Adrenal gland (tissue), 12 donors: ENCODE data around the gene RNF214. TPM values are rescaled to one million over a fixed set of nuclear protein-coding genes. Genes with fewer than 3 reads are reported as not detected.
"Not testable (repeated sequence)": the region's sequence is repeated elsewhere in the genome, so short reads cannot be mapped to it uniquely, and the experiment has no call there.

Experiments used
- DNase-seq, 7 donors: peaks; one replicate each; pipeline ENCODE4 v3.0.0-alpha.2; 2019 to 2020
- H3K27ac ChIP-seq, 5 donors: fragments of 200-600 bp; sonication (generic) in 4 of 5; 1 replicate in 3 of 5; 2 replicates in 2 of 5; pipeline versions ENCODE4 v1.5.1 to v1.8.0; 2016 to 2020; ENCODE audit warnings: mild to moderate bottlenecking in 1 of 5
- H3K27me3 ChIP-seq: fragments of 200-600 bp; 2 replicates; pipeline ENCODE4 v1.8.0; 2021
- H3K36me3 ChIP-seq, 2 donors: fragments of 200-600 bp; replicated peaks in 1 of 2; 1 replicate in 1 of 2; 2 replicates in 1 of 2; pipeline versions ENCODE4 v1.5.1 to v1.8.0; 2018 to 2022
- H3K4me1 ChIP-seq, 2 donors: fragments of 200-600 bp; replicated peaks in 1 of 2; 1 replicate in 1 of 2; 2 replicates in 1 of 2; pipeline versions ENCODE4 v1.5.1 to v1.8.0; 2018 to 2021
- H3K4me3 ChIP-seq, 4 donors: fragments of 200-600 bp; sonication (generic) in 3 of 4; one replicate each; pipeline ENCODE4 v1.5.1; 2016 to 2018
- H3K9me3 ChIP-seq, 3 donors: fragments of 200-600 bp; sonication (generic) in 1 of 3; replicated peaks in 1 of 3; 1 replicate in 2 of 3; 2 replicates in 1 of 3; pipeline versions ENCODE4 v1.5.1 to v1.8.0; 2016 to 2021
- POLR2A ChIP-seq, 2 donors: fragments of 450-650 bp; IDR thresholded peaks; one replicate each; pipeline ENCODE4 v1.6.1; 2017; ENCODE audit warnings: antibody characterized with exemption in 2 of 2, mild to moderate bottlenecking in 2 of 2, moderate library complexity in 1 of 2
- WGBS, 4 donors: extraction: QIAGEN DNeasy Blood & Tissue Kit in 2 of 4; methylation state at CpG; one replicate each; pipeline versions ENCODE4 v1.1.5 to v1.1.7; 2013 to 2017; 5-methylcytosine and 5-hydroxymethylcytosine counted together
- intact Hi-C, 2 donors: fragments of 100-400 bp; cut with DNase I; formaldehyde crosslinking; loops; one replicate each; pipeline versions ENCODE4 v1.14.1 to v1.15.0; 2022 to 2023
- polyA plus RNA-seq, 3 donors: library from polyadenylated mRNA; stranded (reverse); fragments of 200-250 nt in 2 of 3; fragments of 350-450 nt in 1 of 3; fragmentation: Illumina TruSeq in 1 of 3; extraction: RNeasy Lipid Tissue Mini Kit (QIAGEN cat#74804) in 1 of 3; gene quantifications; one replicate each; pipeline ENCODE4 v1.2.3, GENCODE V29; 2013 to 2014
- total RNA-seq, 9 donors: library from RNA; depleted of rRNA in 4 of 9; stranded (reverse); fragments of >200 nt in 4 of 9; fragments of 120-200 nt in 1 of 9; fragmentation: NEBNext Ultra II Directional in 1 of 9; extraction: Animal tissue kit (Norgen Biotek cat#: 25700) in 1 of 9; gene quantifications; one replicate each; pipeline versions ENCODE4 v1.1.0 to v1.2.4, GENCODE V29; 2013 to 2023
- TF ChIP-seq, protein P1 (sequence below), 6 experiments: fragments of 450-650 bp in 4 of 6; fragments of 200-600 bp in 2 of 6; sonication (generic) in 1 of 6; IDR thresholded peaks; 1 replicate in 5 of 6; 2 replicates in 1 of 6; pipeline versions ENCODE4 v1.5.1 to v1.8.0; 2016 to 2021; ENCODE audit warnings: antibody characterized with exemption in 6 of 6, mild to moderate bottlenecking in 2 of 6, moderate library complexity in 1 of 6
- donor health status: healthy with polysubstance abuse.
- donor health status: Bipolar disorder and iron deficiency.
- donor health status: DM: yes; HTN: yes; CAD: no.
- donor health status: DM: no; HTN: no; CAD: no.
- donor health status: DM: no; HTN: no; CAD: no.
- donor health status: DM: yes; HTN: yes; CAD: no.

The RNF214 gene
- total and polyA plus RNA-seq, 12 donors: 11.3 to 33.8 (median 20.5) TPM

DNA sequence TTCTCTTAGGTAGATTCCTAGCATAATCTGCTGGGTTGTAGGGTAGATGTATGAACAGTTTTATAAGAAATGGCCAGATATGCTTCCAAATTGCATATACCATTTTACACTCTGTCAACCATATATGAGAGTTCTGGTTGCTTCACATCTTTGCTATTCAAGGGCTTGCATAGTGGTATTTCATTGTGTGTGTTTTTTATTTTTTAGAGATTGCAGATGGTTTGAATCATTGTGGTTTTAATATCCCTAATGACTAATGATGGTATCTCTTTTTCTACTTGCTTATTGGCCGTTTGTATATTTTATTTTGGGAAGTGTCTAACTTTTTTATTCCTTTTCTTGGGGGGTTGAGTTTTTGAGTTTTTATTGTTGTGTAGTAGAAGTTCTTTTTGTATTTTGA, 26.9 kb downstream of the RNF214 start:
- Histone ChIP-seq H3K4me1 (no peaks in the 10 kb centered on the region), H3K27me3 (no peaks in the 10 kb centered on the region), H3K9me3 (no peaks in the 10 kb centered on the region), H3K27ac (no peak overlapping the region), H3K36me3 (peaks cover 0 to 9% of the 10 kb centered on the region in 2 donors), H3K4me3 (no peak overlapping the region)
- WGBS, 4 donors: 49 to 86% (median 71%) methylated on average over 1 of the region's 1 CpG
- TF ChIP-seq, protein P1, sequence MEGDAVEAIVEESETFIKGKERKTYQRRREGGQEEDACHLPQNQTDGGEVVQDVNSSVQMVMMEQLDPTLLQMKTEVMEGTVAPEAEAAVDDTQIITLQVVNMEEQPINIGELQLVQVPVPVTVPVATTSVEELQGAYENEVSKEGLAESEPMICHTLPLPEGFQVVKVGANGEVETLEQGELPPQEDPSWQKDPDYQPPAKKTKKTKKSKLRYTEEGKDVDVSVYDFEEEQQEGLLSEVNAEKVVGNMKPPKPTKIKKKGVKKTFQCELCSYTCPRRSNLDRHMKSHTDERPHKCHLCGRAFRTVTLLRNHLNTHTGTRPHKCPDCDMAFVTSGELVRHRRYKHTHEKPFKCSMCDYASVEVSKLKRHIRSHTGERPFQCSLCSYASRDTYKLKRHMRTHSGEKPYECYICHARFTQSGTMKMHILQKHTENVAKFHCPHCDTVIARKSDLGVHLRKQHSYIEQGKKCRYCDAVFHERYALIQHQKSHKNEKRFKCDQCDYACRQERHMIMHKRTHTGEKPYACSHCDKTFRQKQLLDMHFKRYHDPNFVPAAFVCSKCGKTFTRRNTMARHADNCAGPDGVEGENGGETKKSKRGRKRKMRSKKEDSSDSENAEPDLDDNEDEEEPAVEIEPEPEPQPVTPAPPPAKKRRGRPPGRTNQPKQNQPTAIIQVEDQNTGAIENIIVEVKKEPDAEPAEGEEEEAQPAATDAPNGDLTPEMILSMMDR (IDR thresholded peaks at IDR 0.05): no peak
- no peak for TF ChIP-seq POLR2A (IDR thresholded peaks at IDR 0.05)
- DNase-seq: no peak
- intact Hi-C loops: no loop called here

DNA sequence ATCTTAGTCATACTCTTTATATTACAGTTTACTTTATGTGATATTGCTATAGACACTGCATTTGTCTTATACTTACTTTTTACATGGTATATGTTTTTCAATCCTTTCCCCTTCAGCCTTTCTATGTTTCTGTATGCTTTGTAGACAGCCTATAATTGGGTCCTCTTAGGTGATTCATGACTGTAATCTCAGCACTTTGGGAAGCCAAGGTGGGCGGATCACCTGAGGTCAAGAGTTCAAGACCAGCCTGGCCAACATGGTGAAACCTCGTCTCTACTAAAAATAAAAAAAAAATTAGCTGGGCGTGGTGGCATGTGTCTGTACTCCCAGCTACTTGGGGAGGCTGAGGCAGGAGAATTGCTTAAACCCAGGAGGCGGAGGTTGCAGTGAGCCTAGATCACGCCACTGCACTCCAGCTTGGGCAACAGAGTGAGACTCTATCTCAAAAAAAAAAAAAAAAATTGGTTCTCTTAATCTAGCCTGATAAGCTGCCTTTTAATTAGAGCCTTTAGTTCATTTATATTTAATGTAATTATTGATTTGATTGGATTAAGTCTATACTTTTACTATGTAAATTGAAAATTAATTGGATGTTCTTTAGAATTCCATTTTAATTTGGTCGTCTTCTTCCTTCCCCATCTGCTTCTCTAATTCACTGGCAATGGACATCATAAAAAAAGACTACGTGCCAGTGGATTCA, 32.3 kb downstream of the RNF214 start:
- H3K27me3 ChIP-seq, intact Hi-C loops, H3K27ac ChIP-seq, H3K9me3 ChIP-seq, H3K36me3 ChIP-seq, H3K4me1 ChIP-seq, DNase-seq, H3K4me3 ChIP-seq: not testable (repeated sequence)
- 93 to 98% (median 94%) methylated on average over 7 of the region's 7 CpGs for WGBS, 4 donors

DNA sequence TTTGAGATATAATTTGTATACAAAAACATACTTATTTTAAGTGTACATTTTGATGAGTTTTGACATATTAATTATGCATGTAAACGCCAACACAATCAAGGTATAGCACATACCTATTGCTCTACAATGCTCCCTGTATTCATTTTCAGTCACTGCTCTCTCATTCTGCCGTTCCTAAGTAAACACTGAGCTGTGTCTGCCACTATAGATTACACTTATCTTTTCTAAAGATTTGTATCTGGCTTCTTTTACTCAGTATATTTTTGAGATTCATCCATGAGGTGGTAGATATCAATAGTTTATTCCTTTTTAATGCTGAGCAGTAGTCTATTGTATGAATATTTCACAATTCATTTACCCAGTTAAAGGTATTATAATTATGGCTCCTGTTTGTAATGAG, 33.3 kb downstream of the RNF214 start:
- no peaks in the 10 kb centered on the region for H3K27me3 ChIP-seq
- DNase-seq: no peak
- no peak for TF ChIP-seq POLR2A (IDR thresholded peaks at IDR 0.05)
- TF ChIP-seq, protein P1 (IDR thresholded peaks at IDR 0.05): no peak
- intact Hi-C loops: no loop called here
- no peak overlapping the region for H3K4me3 ChIP-seq
- peaks cover 0 to 8% of the 10 kb centered on the region in 2 donors for H3K36me3 ChIP-seq
- 92 to 96% (median 95%) methylated on average over 2 of the region's 2 CpGs for WGBS, 4 donors
- H3K27ac ChIP-seq: no peak overlapping the region
- no peaks in the 10 kb centered on the region for H3K9me3 ChIP-seq
- H3K4me1 ChIP-seq: no peaks in the 10 kb centered on the region

DNA sequence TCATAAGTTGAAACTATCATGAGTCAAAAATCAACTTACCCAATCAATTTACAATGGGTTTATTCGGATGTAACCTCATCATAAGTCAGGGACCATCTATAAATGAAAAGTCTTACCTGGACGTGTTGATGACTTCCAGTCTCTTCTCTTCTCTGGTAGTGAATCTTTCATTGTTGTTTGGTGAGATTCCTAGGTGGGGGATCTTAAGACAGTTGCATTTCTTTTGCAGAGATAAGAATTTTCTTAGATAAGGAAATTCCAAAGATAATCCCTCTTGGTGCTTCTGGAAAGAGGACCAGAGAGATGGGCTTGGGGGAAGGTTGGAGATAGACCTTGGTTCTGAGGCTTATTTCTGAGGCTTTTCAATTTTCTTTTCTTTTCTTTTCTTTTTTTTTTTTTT, 37.4 kb downstream of the RNF214 start:
- no peak for DNase-seq
- Histone ChIP-seq H3K27ac (no peak overlapping the region), H3K4me1 (no peaks in the 10 kb centered on the region), H3K4me3 (no peak overlapping the region), H3K36me3 (no peaks in the 10 kb centered on the region), H3K9me3 (no peaks in the 10 kb centered on the region), H3K27me3 (no peaks in the 10 kb centered on the region)
- WGBS, 4 donors: 91 to 100% (median 95%) methylated on average over 2 of the region's 2 CpGs
- intact Hi-C loops: no loop called here
- TF ChIP-seq, protein P1 (IDR thresholded peaks at IDR 0.05): no peak
- TF ChIP-seq POLR2A (IDR thresholded peaks at IDR 0.05): no peak

DNA sequence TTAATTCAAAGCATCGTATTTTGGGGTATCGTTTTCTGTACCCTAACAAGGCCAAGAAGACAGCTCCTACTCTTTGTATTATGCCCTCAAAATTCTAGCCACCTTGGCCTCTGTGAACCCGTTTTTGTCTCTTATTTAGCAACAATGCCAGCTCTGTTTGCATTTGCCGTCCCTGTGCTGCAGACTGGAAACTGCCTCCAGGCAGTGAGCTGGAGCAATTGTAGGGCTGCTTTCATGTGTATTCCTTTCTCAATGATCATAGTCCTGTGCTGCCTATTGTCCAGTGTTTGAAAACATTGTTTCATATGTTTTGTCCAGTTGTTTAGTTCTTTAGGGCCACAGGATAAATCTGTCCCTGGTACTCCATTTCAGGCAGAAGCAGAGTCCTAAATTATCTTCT, 38.7 kb downstream of the RNF214 start:
- Histone ChIP-seq H3K36me3 (no peaks in the 10 kb centered on the region), H3K4me3 (no peak overlapping the region), H3K9me3 (no peaks in the 10 kb centered on the region), H3K4me1 (no peaks in the 10 kb centered on the region), H3K27me3 (no peaks in the 10 kb centered on the region), H3K27ac (no peak overlapping the region)
- WGBS, 4 donors: 91 to 98% (median 94%) methylated on average over 4 of the region's 4 CpGs
- no peak for TF ChIP-seq POLR2A (IDR thresholded peaks at IDR 0.05)
- TF ChIP-seq, protein P1 (IDR thresholded peaks at IDR 0.05): no peak
- no peak for DNase-seq
- intact Hi-C loops: no loop called here

DNA sequence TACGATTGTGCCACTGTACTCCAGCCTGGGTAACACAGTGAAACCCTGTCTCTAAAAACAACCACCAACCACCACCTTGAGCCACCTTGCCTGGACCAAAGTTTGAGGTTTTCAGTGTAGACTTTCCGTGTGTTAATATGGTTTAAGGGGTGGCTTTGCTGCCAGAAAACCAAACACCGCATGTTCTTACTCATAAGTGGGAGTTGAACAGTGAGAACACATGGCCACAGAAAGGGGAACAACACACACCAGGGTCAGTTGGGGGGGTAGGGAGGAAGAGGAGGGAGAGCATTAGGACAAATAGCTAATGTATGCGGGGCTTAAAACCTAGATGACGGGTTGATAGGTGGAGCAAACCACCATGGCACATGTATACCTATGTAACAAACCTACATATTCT, 39.7 kb downstream of the RNF214 start:
- H3K4me1 ChIP-seq, H3K27me3 ChIP-seq, H3K9me3 ChIP-seq, H3K36me3 ChIP-seq, H3K4me3 ChIP-seq, H3K27ac ChIP-seq, intact Hi-C loops, DNase-seq: not testable (repeated sequence)
- 95 to 99% (median 96%) methylated on average over 4 to 5 of the region's 5 CpGs for WGBS, 4 donors
